ENCODE measurements around the gene PINK1. TPM values are rescaled to one million over a fixed set of nuclear protein-coding genes. Genes with fewer than 3 reads are reported as not detected.

PINK1 gene
- total RNA-seq, 1 experiment from 2014 or later: 7.2 TPM

- H3K36me3 ChIP-seq (ENCODE audit: insufficient read depth, low read length, poor library complexity, severe bottlenecking): peaks cover 2% of the 10 kb centered on the region
- no peaks in the 10 kb centered on the region for H3K27me3 ChIP-seq (replicated peaks; ENCODE audit: insufficient read depth, low read depth, low read length, poor library complexity)
- intact Hi-C loops (cut with micrococcal nuclease; ENCODE audit: unreplicated experiment): no loop called here
- BruUV-seq (replicated peaks): no TSS peak
- CTCF ChIA-PET: no interaction called here
- DNase-seq (ENCODE audit: low spot score): no peak
- no peak for TF ChIP-seq CTCF (conservative IDR thresholded peaks at IDR 0.05; ENCODE audit: low read depth, low read length)
- TF ChIP-seq EZH2 (IDR thresholded peaks at IDR 0.05; ENCODE audit: borderline replicate concordance, low read depth, low read length, poor library complexity, severe bottlenecking): no peak
- H3K9me3 ChIP-seq (ENCODE audit: low read depth, low read length, poor library complexity, severe bottlenecking): no peaks in the 10 kb centered on the region
- POLR2A ChIA-PET (ENCODE audit: low non-redundant PET): no interaction called here
- no peak overlapping the region for H3K4me3 ChIP-seq (ENCODE audit: low read depth, low read length, poor library complexity, severe bottlenecking)
- no peak overlapping the region for H3K27ac ChIP-seq (ENCODE audit: low read depth, low read length, poor library complexity, severe bottlenecking)
- H3K4me1 ChIP-seq (ENCODE audit: insufficient read depth, low read length, poor library complexity, severe bottlenecking): no peaks in the 10 kb centered on the region
Observed at GRCh38 chr1:20645414-20645813, 12.2 kb downstream of the PINK1 start.

- no peak for DNase-seq (ENCODE audit: low spot score)
- Histone ChIP-seq H3K27ac (ENCODE audit: low read depth, low read length, poor library complexity, severe bottlenecking) (no peak overlapping the region), H3K9me3 (ENCODE audit: low read depth, low read length, poor library complexity, severe bottlenecking) (no peaks in the 10 kb centered on the region), H3K4me1 (ENCODE audit: insufficient read depth, low read length, poor library complexity, severe bottlenecking) (no peaks in the 10 kb centered on the region), H3K27me3 (replicated peaks; ENCODE audit: insufficient read depth, low read depth, low read length, poor library complexity) (no peaks in the 10 kb centered on the region), H3K36me3 (ENCODE audit: insufficient read depth, low read length, poor library complexity, severe bottlenecking) (peaks cover 22% of the 10 kb centered on the region), H3K4me3 (ENCODE audit: low read depth, low read length, poor library complexity, severe bottlenecking) (no peak overlapping the region)
- intact Hi-C loops (cut with micrococcal nuclease; ENCODE audit: unreplicated experiment): no loop called here
- no TSS peak for BruUV-seq (replicated peaks)
- TF ChIP-seq EZH2 (IDR thresholded peaks at IDR 0.05; ENCODE audit: borderline replicate concordance, low read depth, low read length, poor library complexity, severe bottlenecking): no peak
- no peak for TF ChIP-seq CTCF (conservative IDR thresholded peaks at IDR 0.05; ENCODE audit: low read depth, low read length)
- ChIA-PET POLR2A (ENCODE audit: low non-redundant PET) (no interaction called here), CTCF (no interaction called here)
Observed at GRCh38 chr1:20648438-20648837, 15.2 kb downstream of the PINK1 start.

- DNase-seq (ENCODE audit: low spot score): no peak
- CTCF ChIA-PET: no interaction called here
- POLR2A ChIA-PET (ENCODE audit: low non-redundant PET): no interaction called here
- peaks cover 27% of the 10 kb centered on the region for H3K36me3 ChIP-seq (ENCODE audit: insufficient read depth, low read length, poor library complexity, severe bottlenecking)
- BruUV-seq (replicated peaks): no TSS peak
- no peaks in the 10 kb centered on the region for H3K9me3 ChIP-seq (ENCODE audit: low read depth, low read length, poor library complexity, severe bottlenecking)
- H3K4me1 ChIP-seq (ENCODE audit: insufficient read depth, low read length, poor library complexity, severe bottlenecking): no peaks in the 10 kb centered on the region
- H3K27me3 ChIP-seq (replicated peaks; ENCODE audit: insufficient read depth, low read depth, low read length, poor library complexity): no peaks in the 10 kb centered on the region
- TF ChIP-seq EZH2 (IDR thresholded peaks at IDR 0.05; ENCODE audit: borderline replicate concordance, low read depth, low read length, poor library complexity, severe bottlenecking) (no peak), CTCF (conservative IDR thresholded peaks at IDR 0.05; ENCODE audit: low read depth, low read length) (no peak)
- no peak overlapping the region for H3K4me3 ChIP-seq (ENCODE audit: low read depth, low read length, poor library complexity, severe bottlenecking)
- intact Hi-C loops (cut with micrococcal nuclease; ENCODE audit: unreplicated experiment): no loop called here
- no peak overlapping the region for H3K27ac ChIP-seq (ENCODE audit: low read depth, low read length, poor library complexity, severe bottlenecking)
Observed at GRCh38 chr1:20648946-20649345, 15.7 kb downstream of the PINK1 start.
